Naive B cell (primary cell): Measurements from ENCODE around the gene HECTD3. TPM values are rescaled to one million over a fixed set of nuclear protein-coding genes. Genes with fewer than 3 reads are reported as not detected.
"Not testable (repeated sequence)": the region's sequence is repeated elsewhere in the genome, so short reads cannot be mapped to it uniquely, and the experiment has no call there.

Experiments
- ATAC-seq, 2 donors: fragments of 150-1000 bp; cut with Tn5 transposase; 2 replicates each; pipeline ENCODE4 v1.10.0; 2021; ENCODE audit warnings: low read depth in 2 of 2, mild to moderate bottlenecking in 2 of 2, moderate library complexity in 2 of 2
- DNase-seq: peaks from one replicate; pipeline ENCODE4 v3.0.0; 2022
- H3K27ac Mint-ChIP-seq, 6 donors: one replicate each; pipeline ENCODE4 v1.8.0; 2020 to 2022; ENCODE audit warnings: mild to moderate bottlenecking in 6 of 6, mixed read lengths in 6 of 6, moderate library complexity in 5 of 6, inconsistent platforms in 2 of 6
- H3K27me3 Mint-ChIP-seq, 3 donors: one replicate each; pipeline ENCODE4 v1.8.0; 2021 to 2022; ENCODE audit warnings: mixed read lengths in 3 of 3, mild to moderate bottlenecking in 1 of 3
- H3K36me3 Mint-ChIP-seq, 2 donors: one replicate each; pipeline ENCODE4 v1.8.0; 2020 to 2022; ENCODE audit warnings: mixed read lengths in 2 of 2, inconsistent platforms in 1 of 2, mild to moderate bottlenecking in 1 of 2
- H3K4me1 Mint-ChIP-seq, 3 donors: one replicate each; pipeline ENCODE4 v1.8.0; 2020 to 2022; ENCODE audit warnings: mixed read lengths in 3 of 3, inconsistent platforms in 1 of 3, mild to moderate bottlenecking in 1 of 3, moderate library complexity in 1 of 3
- H3K4me3 Mint-ChIP-seq, 8 donors: one replicate each; pipeline ENCODE4 v1.8.0; 2020 to 2022; ENCODE audit warnings: mild to moderate bottlenecking in 8 of 8, mixed read lengths in 8 of 8, moderate library complexity in 8 of 8, inconsistent platforms in 2 of 8
- H3K9me3 Mint-ChIP-seq, 7 donors: one replicate each; pipeline ENCODE4 v1.8.0; 2020 to 2022; ENCODE audit warnings: mixed read lengths in 7 of 7, mild to moderate bottlenecking in 5 of 7, inconsistent platforms in 2 of 7, moderate library complexity in 1 of 7
- polyA plus RNA-seq, 6 donors: library from polyadenylated mRNA; unstranded; fragments of 300-500 nt; fragmentation: Illumina TruSeq; gene quantifications; one replicate each; pipeline ENCODE4 v1.2.3, GENCODE V29; 2021; ENCODE audit warnings: low read depth in 6 of 6

The HECTD3 gene
- polyA plus RNA-seq, 6 donors from 2014 or later = 9.1 to 31.6 (median 16.1) TPM

DNA sequence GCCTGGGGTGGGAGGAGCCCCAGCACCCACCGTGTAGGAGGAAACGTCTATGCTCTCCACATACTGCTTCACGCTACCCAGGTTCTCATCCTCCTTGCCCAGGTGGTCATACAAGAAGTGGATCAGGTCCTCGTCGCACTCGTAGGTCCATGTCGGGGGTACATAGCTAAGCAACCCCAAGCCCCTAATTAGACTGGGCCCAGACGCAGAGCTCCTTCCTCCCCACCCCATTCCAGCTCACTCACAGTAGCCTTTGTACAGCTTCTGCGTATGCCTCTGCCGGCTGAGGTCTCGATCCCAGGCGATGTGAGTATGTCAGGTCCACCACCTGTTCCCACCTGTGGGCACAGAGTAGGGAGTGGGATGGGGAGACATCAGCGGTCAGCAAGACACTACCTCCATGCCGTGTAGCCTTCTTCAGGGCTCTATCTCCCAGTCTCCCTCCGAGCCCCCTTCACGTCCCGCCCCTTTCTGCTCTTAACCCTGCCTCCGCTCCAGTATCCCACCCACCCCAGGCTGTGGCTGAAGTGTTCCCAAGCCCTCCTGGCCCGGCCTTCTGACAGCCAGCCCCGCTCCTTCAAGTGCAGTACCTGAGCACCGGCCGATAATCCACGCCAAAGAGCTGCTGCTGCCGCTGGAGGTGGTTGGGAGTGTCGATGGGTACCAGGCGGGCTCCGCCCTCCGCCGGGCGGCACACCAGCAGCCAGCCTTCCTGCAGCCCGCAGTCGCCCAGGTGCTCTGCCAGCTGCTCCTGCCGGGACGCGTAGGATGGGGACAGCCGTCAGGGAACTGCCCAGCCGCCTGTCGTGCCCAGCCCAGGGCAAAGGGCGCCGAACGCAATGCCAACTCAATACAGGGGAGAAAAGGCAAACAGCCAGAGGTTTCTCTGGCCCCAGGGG is 919 bp downstream of the HECTD3 start:
- peaks cover 6 to 29% of the 10 kb centered on the region in 2 donors for H3K36me3 Mint-ChIP-seq
- H3K4me1 Mint-ChIP-seq = peaks cover 43 to 66% (median 62%) of the 10 kb centered on the region in 3 donors
- H3K9me3 Mint-ChIP-seq = no peaks in the 10 kb centered on the region
- H3K27ac Mint-ChIP-seq = peak overlapping the region in 5 of 6 donors; percentile 15 to 85 (median 79)
- DNase-seq (no peak), ATAC-seq (no peak)
- H3K4me3 Mint-ChIP-seq = peak overlapping the region; percentile 76 to 99 (median 89)
- H3K27me3 Mint-ChIP-seq = no peaks in the 10 kb centered on the region

DNA sequence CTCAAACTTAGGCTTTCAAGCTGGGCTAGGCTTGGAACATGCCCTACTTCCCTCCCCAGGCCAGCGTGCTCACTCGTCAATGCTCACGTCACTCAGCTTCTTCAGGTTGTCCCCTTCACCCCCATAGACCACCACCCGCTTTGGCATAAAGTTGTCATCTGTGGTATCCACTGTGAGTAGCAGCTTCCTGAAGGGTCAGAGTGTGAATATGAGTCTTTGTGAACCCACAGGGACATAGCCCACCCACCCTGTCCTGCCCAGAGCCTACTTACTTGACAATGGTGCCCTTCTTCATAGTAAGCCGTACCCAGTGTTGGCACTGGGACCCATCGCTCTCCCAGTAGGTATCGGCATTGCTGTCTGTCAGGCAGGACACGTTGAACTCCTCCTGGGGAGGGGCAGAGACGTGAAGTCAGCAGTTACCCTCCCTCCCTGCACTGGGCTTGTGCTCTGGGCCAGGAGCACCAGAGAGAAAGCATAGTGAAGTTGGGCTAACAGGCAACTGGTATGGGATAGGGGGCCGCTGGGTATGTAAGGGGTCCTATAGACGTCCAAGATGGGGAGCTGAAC is 1.7 kb downstream of the HECTD3 start:
- peaks cover 3 to 37% of the 10 kb centered on the region in 2 donors for H3K36me3 Mint-ChIP-seq
- DNase-seq (no peak), ATAC-seq (no peak)
- peak overlapping the region in 5 of 6 donors; percentile 15 to 64 (median 39) for H3K27ac Mint-ChIP-seq
- H3K4me3 Mint-ChIP-seq = peak overlapping the region; percentile 23 to 99 (median 88)
- no peaks in the 10 kb centered on the region for H3K27me3 Mint-ChIP-seq
- H3K9me3 Mint-ChIP-seq = no peaks in the 10 kb centered on the region
- H3K4me1 Mint-ChIP-seq = peaks cover 39 to 59% (median 56%) of the 10 kb centered on the region in 3 donors

DNA sequence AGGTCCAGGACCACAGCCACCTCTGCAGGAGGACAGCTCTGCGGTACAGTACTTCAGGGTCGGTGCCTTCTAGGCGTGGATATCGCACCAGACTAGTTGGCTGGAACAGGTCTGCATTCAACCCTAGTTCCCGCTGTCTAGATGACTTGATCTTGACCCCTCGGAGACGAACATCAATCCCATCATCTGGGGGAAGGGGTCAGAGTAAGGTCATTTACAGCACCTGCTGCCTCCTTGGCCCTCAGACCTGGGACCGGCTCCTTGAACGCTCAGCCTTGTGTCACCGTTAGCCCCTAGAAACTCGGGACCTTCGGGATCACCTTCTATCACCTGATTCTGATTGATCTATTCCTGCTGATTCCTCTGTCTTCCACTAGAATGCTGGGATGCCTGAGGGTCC is 2.6 kb downstream of the HECTD3 start:
- ATAC-seq (no peak), DNase-seq (no peak)
- Mint-ChIP-seq H3K4me3 (peak overlapping the region in 3 of 8 donors; percentile 25 to 99 (median 92)), H3K27me3 (no peaks in the 10 kb centered on the region), H3K36me3 (peaks cover 0 to 41% of the 10 kb centered on the region in 2 donors), H3K4me1 (peaks cover 34 to 51% (median 47%) of the 10 kb centered on the region in 3 donors), H3K27ac (peak overlapping the region in 2 of 6 donors; percentile 70 to 74), H3K9me3 (no peaks in the 10 kb centered on the region)

DNA sequence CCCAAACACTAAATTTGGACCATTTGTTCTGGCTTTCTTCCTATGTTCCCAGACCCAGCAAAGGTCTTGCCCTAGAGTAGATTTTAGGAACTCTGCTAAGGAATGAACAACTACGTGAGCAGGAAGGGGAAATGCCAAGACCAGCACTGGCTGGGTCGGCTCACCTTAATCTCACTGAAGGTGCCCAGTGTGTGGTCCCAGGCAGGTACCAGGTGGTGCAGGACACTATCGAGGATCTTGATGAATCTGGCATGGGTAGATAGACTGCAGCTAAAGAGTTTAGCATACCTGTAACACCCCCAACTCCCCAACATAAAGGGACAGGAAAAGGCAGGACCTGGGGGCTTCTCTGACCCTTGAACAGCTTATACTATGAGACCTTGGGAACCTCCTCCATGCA is 3.0 kb downstream of the HECTD3 start:
- Mint-ChIP-seq H3K4me3 (peak overlapping the region in 3 of 8 donors; percentile 25 to 99 (median 92)), H3K9me3 (no peaks in the 10 kb centered on the region), H3K27ac (peak overlapping the region in 1 of 6 donors; percentile 95), H3K27me3 (no peaks in the 10 kb centered on the region), H3K4me1 (peaks cover 34 to 47% (median 44%) of the 10 kb centered on the region in 3 donors), H3K36me3 (peaks cover 0 to 45% of the 10 kb centered on the region in 2 donors)
- ATAC-seq (no peak), DNase-seq (no peak)

DNA sequence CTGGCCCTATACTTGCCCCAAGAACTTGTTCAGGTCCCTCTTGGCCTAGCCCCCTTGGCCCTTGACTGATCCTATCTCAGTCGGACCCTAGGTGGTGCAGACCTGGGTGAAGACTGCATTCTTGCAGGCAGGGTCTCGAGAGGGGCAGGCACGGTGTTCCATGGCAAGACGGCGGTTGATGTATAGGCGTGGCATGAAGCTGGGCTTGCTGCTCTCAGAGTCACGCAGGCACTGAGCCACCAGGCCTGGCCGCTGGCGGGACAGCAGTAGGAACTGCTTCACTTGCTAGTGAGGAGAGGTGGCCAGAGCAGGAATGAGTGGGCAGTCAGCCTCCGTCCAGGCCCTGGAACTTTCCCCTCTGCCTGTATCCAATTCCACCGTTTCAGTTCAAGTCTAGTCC is 3.8 kb downstream of the HECTD3 start:
- H3K27ac Mint-ChIP-seq = peak overlapping the region in 1 of 6 donors; percentile 74
- no peaks in the 10 kb centered on the region for H3K9me3 Mint-ChIP-seq
- ATAC-seq = no peak
- H3K4me3 Mint-ChIP-seq = peak overlapping the region in 2 of 8 donors; percentile 12 to 76
- DNase-seq = no peak
- no peaks in the 10 kb centered on the region for H3K27me3 Mint-ChIP-seq
- H3K4me1 Mint-ChIP-seq = peaks cover 34 to 39% (median 37%) of the 10 kb centered on the region in 3 donors
- peaks cover 6 to 53% of the 10 kb centered on the region in 2 donors for H3K36me3 Mint-ChIP-seq

DNA sequence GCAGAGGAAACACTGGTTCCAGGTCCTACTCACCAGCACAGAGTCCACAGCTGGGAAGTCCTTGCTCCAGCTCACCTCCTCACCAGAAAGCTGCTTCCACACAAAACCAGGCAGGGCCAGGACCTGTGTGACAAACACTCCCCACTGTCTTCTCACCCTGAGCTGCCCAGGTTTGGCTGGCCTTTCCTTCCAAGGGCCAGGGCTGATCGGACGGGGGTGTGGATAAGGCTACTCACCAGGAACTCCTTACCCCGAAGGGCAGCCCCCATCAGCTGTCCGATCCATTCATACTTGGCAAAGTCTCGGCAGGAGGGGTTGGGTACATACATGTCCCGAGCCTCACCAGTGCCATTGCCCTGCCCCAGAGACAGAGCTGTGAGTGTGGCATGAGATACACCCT is 5.4 kb downstream of the HECTD3 start:
- no peak for DNase-seq
- no peak for ATAC-seq
- no peak overlapping the region for H3K27ac Mint-ChIP-seq
- peaks cover 26 to 31% (median 29%) of the 10 kb centered on the region in 3 donors for H3K4me1 Mint-ChIP-seq
- H3K9me3 Mint-ChIP-seq = no peaks in the 10 kb centered on the region
- H3K4me3 Mint-ChIP-seq = no peak overlapping the region
- H3K27me3 Mint-ChIP-seq = no peaks in the 10 kb centered on the region
- peaks cover 9 to 56% of the 10 kb centered on the region in 2 donors for H3K36me3 Mint-ChIP-seq

DNA sequence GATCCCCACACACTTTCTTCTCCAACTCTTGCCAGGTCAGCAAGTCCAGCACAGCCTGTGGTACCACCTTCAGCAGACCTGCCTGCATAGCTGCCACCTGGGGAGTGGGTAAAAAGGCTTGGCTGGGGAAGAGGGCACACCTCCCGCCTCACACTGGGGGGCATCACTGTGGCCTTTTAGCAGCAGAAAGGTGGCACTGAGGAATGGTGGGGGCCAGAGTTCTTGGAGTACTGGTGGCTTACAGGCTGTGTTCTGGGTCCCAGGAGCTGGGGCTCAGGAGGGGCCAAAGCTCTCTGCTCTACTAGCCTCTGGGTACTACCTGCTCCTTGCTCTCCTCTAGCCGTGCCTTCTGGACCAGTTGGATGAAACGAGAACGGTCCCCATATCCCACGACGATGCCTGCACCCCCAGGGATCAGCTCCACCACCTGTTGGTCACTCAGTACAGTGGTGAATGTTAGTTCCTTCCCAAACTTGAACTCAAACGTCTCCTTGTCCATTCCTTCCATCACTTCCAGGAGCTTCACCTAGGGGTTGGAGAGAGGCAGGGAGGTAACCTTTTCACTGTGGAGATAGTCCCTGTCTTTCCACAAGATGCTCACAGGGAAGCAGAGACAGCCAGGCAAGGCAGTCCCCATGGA is 6.7 kb downstream of the HECTD3 start:
- Mint-ChIP-seq H3K36me3 (peaks cover 9 to 56% of the 10 kb centered on the region in 2 donors), H3K9me3 (no peaks in the 10 kb centered on the region), H3K27ac (peak overlapping the region in 2 of 6 donors; percentile 14 to 95), H3K4me1 (peaks cover 13 to 22% (median 19%) of the 10 kb centered on the region in 3 donors), H3K4me3 (no peak overlapping the region), H3K27me3 (no peaks in the 10 kb centered on the region)
- no peak for ATAC-seq
- DNase-seq = no peak

DNA sequence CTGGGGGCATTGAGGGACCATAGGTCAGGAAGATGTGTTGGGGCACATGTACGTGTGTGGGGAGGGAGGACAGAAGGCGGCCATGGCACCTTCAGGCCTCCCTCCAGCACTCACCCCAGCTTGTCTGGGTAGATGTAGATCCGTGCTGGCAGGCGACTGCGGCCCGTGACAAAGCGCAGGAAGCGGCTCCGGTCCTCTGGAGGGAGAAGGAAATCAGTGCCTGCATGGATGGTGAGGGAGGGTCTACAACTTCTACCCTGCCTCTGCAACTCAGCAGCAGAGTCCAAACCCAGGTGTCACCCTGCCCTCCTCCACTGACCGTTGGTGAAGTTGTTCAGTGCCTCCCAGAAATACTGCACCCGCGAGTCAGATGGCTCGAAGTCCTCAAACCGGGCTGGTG is 7.4 kb downstream of the HECTD3 start:
- no peak overlapping the region for H3K27ac Mint-ChIP-seq
- no peaks in the 10 kb centered on the region for H3K9me3 Mint-ChIP-seq
- no peak overlapping the region for H3K4me3 Mint-ChIP-seq
- H3K27me3 Mint-ChIP-seq = no peaks in the 10 kb centered on the region
- H3K4me1 Mint-ChIP-seq = peaks cover 7 to 15% (median 13%) of the 10 kb centered on the region in 3 donors
- ATAC-seq (no peak), DNase-seq (no peak)
- peaks cover 9 to 50% of the 10 kb centered on the region in 2 donors for H3K36me3 Mint-ChIP-seq

DNA sequence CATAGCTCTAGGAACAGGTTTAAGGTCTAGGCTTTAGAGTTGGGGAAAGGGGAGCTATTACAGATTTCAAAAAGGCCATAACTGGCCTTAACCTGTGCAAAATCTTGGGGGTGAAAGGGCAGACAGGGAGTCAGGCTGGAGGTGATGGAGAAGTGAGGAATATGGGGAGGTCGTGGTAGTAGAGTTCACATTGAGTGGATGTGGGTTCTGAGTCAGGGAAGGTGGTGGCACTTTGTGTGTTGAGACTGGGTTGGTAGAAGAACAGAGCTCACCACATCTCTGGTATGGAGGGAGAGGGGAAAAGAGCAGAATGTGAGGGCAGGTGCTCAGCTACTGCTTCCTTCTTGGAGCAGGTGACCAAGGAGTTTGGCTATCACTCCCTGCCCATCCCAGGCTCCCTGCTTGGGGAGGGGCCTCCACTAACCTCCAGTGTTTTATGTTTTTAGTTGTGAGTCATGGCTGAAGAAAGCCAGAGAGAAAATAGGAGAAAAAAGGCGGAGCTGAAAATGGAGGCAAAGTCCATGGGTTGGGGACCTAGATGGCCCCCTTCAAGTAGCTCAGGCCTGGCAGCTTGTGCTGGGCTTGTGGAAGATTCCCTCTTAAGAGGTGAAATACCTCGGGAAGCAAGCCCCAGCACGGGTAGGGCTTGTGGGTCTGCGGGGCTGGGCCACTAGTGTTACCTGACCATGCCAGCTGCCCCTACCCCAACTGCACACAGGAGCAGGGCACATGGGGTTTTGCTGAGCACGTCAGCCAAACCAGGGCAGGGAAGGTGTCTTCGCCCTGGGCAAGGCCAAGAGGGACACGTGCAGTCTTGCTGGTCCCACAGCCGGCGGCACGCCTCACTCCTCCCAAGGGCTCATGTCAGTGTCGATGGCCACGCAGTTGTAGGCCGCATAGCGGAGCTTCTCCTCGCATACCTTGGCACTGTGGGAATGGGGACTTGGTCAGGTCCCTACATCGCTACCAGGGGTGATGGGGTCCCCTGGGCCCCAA is 8.2 kb downstream of the HECTD3 start:
- H3K9me3 Mint-ChIP-seq = no peaks in the 10 kb centered on the region
- DNase-seq = no peak
- peaks cover 3 to 12% (median 7%) of the 10 kb centered on the region in 3 donors for H3K4me1 Mint-ChIP-seq
- peak overlapping the region in 4 of 6 donors; percentile 12 to 60 (median 54) for H3K27ac Mint-ChIP-seq
- no peak for ATAC-seq
- H3K27me3 Mint-ChIP-seq = no peaks in the 10 kb centered on the region
- H3K36me3 Mint-ChIP-seq = peaks cover 9 to 45% of the 10 kb centered on the region in 2 donors
- H3K4me3 Mint-ChIP-seq = peak overlapping the region in 1 of 8 donors; percentile 23

DNA sequence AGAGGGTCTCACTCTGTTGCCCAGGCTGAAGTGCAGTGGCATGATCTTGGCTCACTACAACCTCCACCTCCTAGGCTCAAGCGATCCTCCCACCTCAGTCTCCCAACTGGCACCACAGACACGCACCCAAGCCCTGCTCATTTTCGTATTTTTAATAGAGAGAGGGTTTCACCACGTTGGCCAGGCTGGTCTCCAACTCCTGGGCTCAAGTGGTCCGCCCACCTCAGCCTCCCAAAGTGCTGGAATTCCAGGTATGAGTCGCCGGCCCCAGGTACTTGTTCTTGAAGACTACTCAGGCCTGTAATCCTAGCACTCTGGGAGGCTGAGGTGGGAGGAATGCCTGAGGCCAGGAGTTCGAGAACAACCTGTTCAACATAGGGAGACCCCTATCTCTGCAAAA is 9.5 kb downstream of the HECTD3 start:
- H3K36me3 Mint-ChIP-seq = peaks cover 9 to 33% of the 10 kb centered on the region in 2 donors
- H3K27ac Mint-ChIP-seq = peak overlapping the region in 1 of 6 donors; percentile 26
- peaks cover 0 to 12% (median 7%) of the 10 kb centered on the region in 3 donors for H3K4me1 Mint-ChIP-seq
- H3K27me3 Mint-ChIP-seq, H3K9me3 Mint-ChIP-seq, H3K4me3 Mint-ChIP-seq, DNase-seq, ATAC-seq: not testable (repeated sequence)

DNA sequence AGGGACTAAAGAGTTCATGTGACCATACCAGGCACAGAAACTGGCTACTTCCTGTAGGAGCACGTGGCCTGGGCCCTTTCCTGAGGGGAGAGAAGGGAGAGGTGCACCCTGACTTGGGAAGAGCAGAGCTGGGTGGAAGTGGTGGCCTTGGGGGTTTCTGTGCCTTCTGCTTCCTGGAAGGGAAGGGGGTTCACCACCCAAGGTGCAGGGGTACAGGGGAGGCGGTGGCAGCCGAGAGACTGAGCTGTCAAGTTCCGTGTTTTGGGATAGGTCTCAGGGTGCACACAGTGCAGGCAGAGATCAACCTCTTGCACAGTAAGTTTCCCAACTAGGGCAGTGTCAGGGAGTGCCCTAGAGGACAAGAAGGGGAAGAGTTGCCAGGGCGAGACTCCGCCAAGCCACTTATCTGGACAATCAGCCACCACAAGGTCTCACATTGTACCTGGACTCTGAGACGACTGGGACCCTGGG is 10.1 kb downstream of the HECTD3 start:
- Mint-ChIP-seq H3K4me3 (no peak overlapping the region), H3K27ac (peak overlapping the region in 1 of 6 donors; percentile 26), H3K4me1 (peaks cover 0 to 12% (median 7%) of the 10 kb centered on the region in 3 donors), H3K9me3 (no peaks in the 10 kb centered on the region), H3K36me3 (peaks cover 9 to 33% of the 10 kb centered on the region in 2 donors), H3K27me3 (no peaks in the 10 kb centered on the region)
- ATAC-seq (no peak), DNase-seq (no peak)

DNA sequence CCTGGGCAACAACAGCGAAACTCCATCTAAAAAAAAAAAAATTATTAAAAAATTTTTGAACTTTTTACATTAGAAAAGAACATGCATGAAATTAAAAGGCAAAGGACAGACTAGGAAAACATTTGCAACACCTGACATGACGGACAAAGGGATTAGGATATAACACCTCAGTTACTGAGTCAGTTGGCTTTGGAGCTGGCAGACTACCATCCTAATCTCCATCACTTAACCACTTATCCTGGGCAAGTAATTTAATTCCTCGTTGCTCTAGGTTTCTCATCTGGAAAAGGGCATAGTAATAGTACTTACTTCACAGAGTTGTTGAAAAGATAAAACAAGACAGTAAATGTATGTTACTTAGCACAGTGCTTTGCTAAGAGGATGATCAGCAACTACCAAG is 11.9 kb downstream of the HECTD3 start:
- Mint-ChIP-seq H3K4me3 (no peak overlapping the region), H3K36me3 (peaks cover 9 to 18% of the 10 kb centered on the region in 2 donors), H3K27ac (no peak overlapping the region), H3K9me3 (no peaks in the 10 kb centered on the region), H3K27me3 (no peaks in the 10 kb centered on the region), H3K4me1 (peaks cover 0 to 12% (median 7%) of the 10 kb centered on the region in 3 donors)
- no peak for ATAC-seq
- DNase-seq = no peak
